Stimulated activated naive CD8-positive, alpha-beta T cell treated with anti-CD3 and anti-CD28 coated beads, Interleukin-15, amount 100 ng/mL, for 72 hours (primary cell): Measurements from ENCODE around the gene UTF1.

ENCODE experiments used
- ATAC-seq: fragments of 150-1000 bp; cut with Tn5 transposase; 2 replicates; pipeline ENCODE4 v1.10.0; 2021; ENCODE audit warnings: mild to moderate bottlenecking, moderate library complexity
- DNase-seq, 2 donors: peaks; one replicate each; pipeline ENCODE4 v3.0.0; 2021 to 2022
- H3K27ac Mint-ChIP-seq, 2 donors: one replicate each; pipeline ENCODE4 v1.8.0; 2022; ENCODE audit warnings: mild to moderate bottlenecking in 2 of 2, mixed read lengths in 2 of 2, moderate library complexity in 2 of 2
- H3K27me3 Mint-ChIP-seq: one replicate; pipeline ENCODE4 v1.8.0; 2022; ENCODE audit warnings: mixed read lengths
- H3K4me1 Mint-ChIP-seq: one replicate; pipeline ENCODE4 v1.8.0; 2022; ENCODE audit warnings: mild to moderate bottlenecking, mixed read lengths
- H3K4me3 Mint-ChIP-seq, 2 donors: one replicate each; pipeline ENCODE4 v1.8.0; 2022; ENCODE audit warnings: mild to moderate bottlenecking in 2 of 2, mixed read lengths in 2 of 2, moderate library complexity in 1 of 2
- H3K9me3 Mint-ChIP-seq, 2 donors: one replicate each; pipeline ENCODE4 v1.8.0; 2022; ENCODE audit warnings: mixed read lengths in 2 of 2

UTF1 gene

GRCh38 chr10:133202778-133203651 lies 27.0 kb upstream of the UTF1 start:
- Mint-ChIP-seq H3K27ac (no peak overlapping the region), H3K9me3 (no peaks in the 10 kb centered on the region), H3K27me3 (no peaks in the 10 kb centered on the region)

GRCh38 chr10:133203652-133204195 lies 26.3 kb upstream of the UTF1 start:
- DNase-seq (no peak), ATAC-seq (no peak)
- H3K9me3 Mint-ChIP-seq: no peaks in the 10 kb centered on the region
- H3K4me3 Mint-ChIP-seq: no peak overlapping the region
- no peaks in the 10 kb centered on the region for H3K27me3 Mint-ChIP-seq
- no peaks in the 10 kb centered on the region for H3K4me1 Mint-ChIP-seq
- no peak overlapping the region for H3K27ac Mint-ChIP-seq

More at GRCh38 chr10:133202778-133203651, 27.0 kb upstream of the UTF1 start:
- DNase-seq (no peak), ATAC-seq (no peak)
- H3K4me1 Mint-ChIP-seq: no peaks in the 10 kb centered on the region
- no peak overlapping the region for H3K4me3 Mint-ChIP-seq

GRCh38 chr10:133204226-133205015 lies 25.6 kb upstream of the UTF1 start:
- no peaks in the 10 kb centered on the region for H3K9me3 Mint-ChIP-seq
- no peaks in the 10 kb centered on the region for H3K4me1 Mint-ChIP-seq
- no peak overlapping the region for H3K4me3 Mint-ChIP-seq
- DNase-seq (no peak), ATAC-seq (no peak)
- H3K27ac Mint-ChIP-seq: no peak overlapping the region
- H3K27me3 Mint-ChIP-seq: no peaks in the 10 kb centered on the region

GRCh38 chr10:133205146-133205545 lies 24.9 kb upstream of the UTF1 start:
- no peak overlapping the region for H3K27ac Mint-ChIP-seq
- no peaks in the 10 kb centered on the region for H3K9me3 Mint-ChIP-seq
- no peaks in the 10 kb centered on the region for H3K4me1 Mint-ChIP-seq
- DNase-seq (no peak), ATAC-seq (no peak)
- H3K27me3 Mint-ChIP-seq: no peaks in the 10 kb centered on the region
- H3K4me3 Mint-ChIP-seq: no peak overlapping the region

- Mint-ChIP-seq H3K27me3 (no peaks in the 10 kb centered on the region), H3K9me3 (no peaks in the 10 kb centered on the region), H3K27ac (no peak overlapping the region), H3K4me1 (no peaks in the 10 kb centered on the region), H3K4me3 (no peak overlapping the region)
- no peak for ATAC-seq
- no peak for DNase-seq
Observed at GRCh38 chr10:133206356-133207040, 23.5 kb upstream of the UTF1 start.

- ATAC-seq (no peak), DNase-seq (no peak)
- no peaks in the 10 kb centered on the region for H3K4me1 Mint-ChIP-seq
- no peak overlapping the region for H3K4me3 Mint-ChIP-seq
- H3K9me3 Mint-ChIP-seq: no peaks in the 10 kb centered on the region
- H3K27ac Mint-ChIP-seq: no peak overlapping the region
- no peaks in the 10 kb centered on the region for H3K27me3 Mint-ChIP-seq
Observed at GRCh38 chr10:133207041-133207600, 22.9 kb upstream of the UTF1 start.

GRCh38 chr10:133207627-133208026 lies 22.4 kb upstream of the UTF1 start:
- H3K27me3 Mint-ChIP-seq: no peaks in the 10 kb centered on the region
- H3K4me1 Mint-ChIP-seq: no peaks in the 10 kb centered on the region
- ATAC-seq (no peak), DNase-seq (no peak)
- H3K4me3 Mint-ChIP-seq: no peak overlapping the region
- H3K9me3 Mint-ChIP-seq: no peaks in the 10 kb centered on the region
- H3K27ac Mint-ChIP-seq: no peak overlapping the region

GRCh38 chr10:133208466-133208865 lies 21.6 kb upstream of the UTF1 start:
- Mint-ChIP-seq H3K4me1 (no peaks in the 10 kb centered on the region), H3K27ac (no peak overlapping the region), H3K27me3 (no peaks in the 10 kb centered on the region), H3K4me3 (no peak overlapping the region), H3K9me3 (no peaks in the 10 kb centered on the region)
- no peak for ATAC-seq
- no peak for DNase-seq

GRCh38 chr10:133209117-133209516 lies 20.9 kb upstream of the UTF1 start:
- no peak for DNase-seq
- no peak for ATAC-seq
- Mint-ChIP-seq H3K4me1 (no peaks in the 10 kb centered on the region), H3K27ac (no peak overlapping the region), H3K27me3 (no peaks in the 10 kb centered on the region), H3K9me3 (no peaks in the 10 kb centered on the region), H3K4me3 (no peak overlapping the region)

GRCh38 chr10:133209641-133210040 lies 20.4 kb upstream of the UTF1 start:
- no peak for ATAC-seq
- DNase-seq: no peak
- no peaks in the 10 kb centered on the region for H3K27me3 Mint-ChIP-seq
- H3K4me3 Mint-ChIP-seq: no peak overlapping the region
- H3K4me1 Mint-ChIP-seq: no peaks in the 10 kb centered on the region
- no peaks in the 10 kb centered on the region for H3K9me3 Mint-ChIP-seq
- no peak overlapping the region for H3K27ac Mint-ChIP-seq

- Mint-ChIP-seq H3K4me3 (no peak overlapping the region), H3K4me1 (no peaks in the 10 kb centered on the region), H3K9me3 (no peaks in the 10 kb centered on the region), H3K27me3 (no peaks in the 10 kb centered on the region), H3K27ac (no peak overlapping the region)
- ATAC-seq (no peak), DNase-seq (no peak)
Observed at GRCh38 chr10:133210398-133211140, 19.4 kb upstream of the UTF1 start.

GRCh38 chr10:133211141-133211830 lies 18.7 kb upstream of the UTF1 start:
- ATAC-seq (no peak), DNase-seq (no peak)
- no peaks in the 10 kb centered on the region for H3K4me1 Mint-ChIP-seq
- H3K4me3 Mint-ChIP-seq: no peak overlapping the region
- no peaks in the 10 kb centered on the region for H3K27me3 Mint-ChIP-seq
- no peaks in the 10 kb centered on the region for H3K9me3 Mint-ChIP-seq
- H3K27ac Mint-ChIP-seq: no peak overlapping the region

- no peak for ATAC-seq
- H3K27ac Mint-ChIP-seq: no peak overlapping the region
- no peaks in the 10 kb centered on the region for H3K9me3 Mint-ChIP-seq
- H3K4me1 Mint-ChIP-seq: no peaks in the 10 kb centered on the region
- no peak for DNase-seq
- no peak overlapping the region for H3K4me3 Mint-ChIP-seq
- no peaks in the 10 kb centered on the region for H3K27me3 Mint-ChIP-seq
Observed at GRCh38 chr10:133211959-133212852, 17.8 kb upstream of the UTF1 start.
